Prostate gland (tissue), 2 donors: Measurements from ENCODE around the gene MPHOSPH10.
"Not testable (repeated sequence)": the region's sequence is repeated elsewhere in the genome, so short reads cannot be mapped to it uniquely, and the experiment has no call there.

Experiments
- POLR2A ChIP-seq: fragments of 450-650 bp; IDR thresholded peaks from one replicate; pipeline ENCODE4 v1.6.1; 2016; ENCODE audit warnings: antibody characterized with exemption, mild to moderate bottlenecking
- POLR2AphosphoS5 ChIP-seq: sonication (generic); formaldehyde crosslinking; IDR thresholded peaks from one replicate; pipeline ENCODE4 v1.6.1; 2017; ENCODE audit warnings: antibody characterized with exemption
- TF ChIP-seq, protein P1 (sequence below), 4 experiments: fragments of 200-600 bp in 2 of 4; fragments of 450-650 bp in 2 of 4; sonication (generic) in 2 of 4; IDR thresholded peaks; 1 replicate in 3 of 4; 2 replicates in 1 of 4; pipeline ENCODE4 v1.5.1; 2016 to 2019; ENCODE audit warnings: antibody characterized with exemption in 4 of 4, mild to moderate bottlenecking in 2 of 4, moderate library complexity in 2 of 4

DNA sequence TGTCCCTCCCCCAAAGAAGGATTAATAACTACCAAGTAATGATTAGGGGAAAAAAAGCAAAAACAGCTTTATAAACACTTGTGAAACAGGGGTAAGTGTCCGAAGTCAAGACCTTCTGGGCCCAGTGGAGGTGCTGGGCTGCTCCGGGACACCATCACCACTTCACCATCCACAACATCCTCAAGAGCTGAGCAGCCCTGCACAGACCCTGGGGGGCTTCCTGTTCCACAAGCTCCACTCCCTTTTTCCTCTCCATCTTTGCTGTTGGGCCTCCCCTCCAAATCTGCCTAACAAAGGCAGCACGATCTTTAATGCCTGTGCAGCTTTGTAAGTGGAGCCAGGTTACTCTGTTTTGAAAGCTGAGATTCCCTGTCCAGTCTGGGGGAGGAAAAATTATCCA, 47.1 kb upstream of the MPHOSPH10 start:
- TF ChIP-seq, protein P1, sequence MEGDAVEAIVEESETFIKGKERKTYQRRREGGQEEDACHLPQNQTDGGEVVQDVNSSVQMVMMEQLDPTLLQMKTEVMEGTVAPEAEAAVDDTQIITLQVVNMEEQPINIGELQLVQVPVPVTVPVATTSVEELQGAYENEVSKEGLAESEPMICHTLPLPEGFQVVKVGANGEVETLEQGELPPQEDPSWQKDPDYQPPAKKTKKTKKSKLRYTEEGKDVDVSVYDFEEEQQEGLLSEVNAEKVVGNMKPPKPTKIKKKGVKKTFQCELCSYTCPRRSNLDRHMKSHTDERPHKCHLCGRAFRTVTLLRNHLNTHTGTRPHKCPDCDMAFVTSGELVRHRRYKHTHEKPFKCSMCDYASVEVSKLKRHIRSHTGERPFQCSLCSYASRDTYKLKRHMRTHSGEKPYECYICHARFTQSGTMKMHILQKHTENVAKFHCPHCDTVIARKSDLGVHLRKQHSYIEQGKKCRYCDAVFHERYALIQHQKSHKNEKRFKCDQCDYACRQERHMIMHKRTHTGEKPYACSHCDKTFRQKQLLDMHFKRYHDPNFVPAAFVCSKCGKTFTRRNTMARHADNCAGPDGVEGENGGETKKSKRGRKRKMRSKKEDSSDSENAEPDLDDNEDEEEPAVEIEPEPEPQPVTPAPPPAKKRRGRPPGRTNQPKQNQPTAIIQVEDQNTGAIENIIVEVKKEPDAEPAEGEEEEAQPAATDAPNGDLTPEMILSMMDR (IDR thresholded peaks at IDR 0.05), result not testable (repeated sequence)
- not testable (repeated sequence) for TF ChIP-seq POLR2AphosphoS5, POLR2A
